ENCODE data around the gene GCN1. TPM values are rescaled to one million over a fixed set of nuclear protein-coding genes. Genes with fewer than 3 reads are reported as not detected.

GCN1 gene
- total RNA-seq, 6 experiments from 2014 or later, result 76.5 to 102 (median 83.1) TPM

DNA sequence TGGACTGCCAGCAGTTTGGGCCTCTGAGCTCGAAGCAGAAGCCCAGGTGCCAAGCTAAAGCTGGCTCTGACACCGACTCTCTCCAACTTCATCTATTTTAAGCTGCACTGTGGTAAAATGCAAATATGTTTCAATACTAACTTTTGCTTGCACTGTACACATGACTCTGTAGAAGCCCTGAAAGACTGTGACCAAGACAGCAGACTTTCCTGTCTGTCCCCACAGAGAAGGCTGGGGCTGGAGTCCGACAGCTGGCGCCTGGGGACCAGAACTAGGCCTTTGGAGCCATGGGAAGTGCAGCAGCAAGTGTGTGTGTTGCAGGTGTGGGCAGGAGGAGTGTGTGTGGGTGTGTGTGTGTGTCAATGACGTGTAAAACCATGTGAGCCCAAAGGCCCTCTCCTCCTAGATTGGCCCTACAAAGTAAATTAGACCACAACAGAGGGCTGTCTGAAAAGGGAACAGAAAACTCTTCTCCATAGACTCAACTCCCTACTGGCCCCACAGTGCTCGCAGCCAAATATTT lies 61.6 kb downstream of the GCN1 start:
- H3K4me1 Mint-ChIP-seq (ENCODE audit: low read depth), result no peaks in the 10 kb centered on the region
- H3K27ac Mint-ChIP-seq, result no peak overlapping the region
- no peaks in the 10 kb centered on the region for H3K9me3 Mint-ChIP-seq
- no peak overlapping the region for H3K4me3 Mint-ChIP-seq
- no peak for DNase-seq
- TF ChIP-seq, protein P1, sequence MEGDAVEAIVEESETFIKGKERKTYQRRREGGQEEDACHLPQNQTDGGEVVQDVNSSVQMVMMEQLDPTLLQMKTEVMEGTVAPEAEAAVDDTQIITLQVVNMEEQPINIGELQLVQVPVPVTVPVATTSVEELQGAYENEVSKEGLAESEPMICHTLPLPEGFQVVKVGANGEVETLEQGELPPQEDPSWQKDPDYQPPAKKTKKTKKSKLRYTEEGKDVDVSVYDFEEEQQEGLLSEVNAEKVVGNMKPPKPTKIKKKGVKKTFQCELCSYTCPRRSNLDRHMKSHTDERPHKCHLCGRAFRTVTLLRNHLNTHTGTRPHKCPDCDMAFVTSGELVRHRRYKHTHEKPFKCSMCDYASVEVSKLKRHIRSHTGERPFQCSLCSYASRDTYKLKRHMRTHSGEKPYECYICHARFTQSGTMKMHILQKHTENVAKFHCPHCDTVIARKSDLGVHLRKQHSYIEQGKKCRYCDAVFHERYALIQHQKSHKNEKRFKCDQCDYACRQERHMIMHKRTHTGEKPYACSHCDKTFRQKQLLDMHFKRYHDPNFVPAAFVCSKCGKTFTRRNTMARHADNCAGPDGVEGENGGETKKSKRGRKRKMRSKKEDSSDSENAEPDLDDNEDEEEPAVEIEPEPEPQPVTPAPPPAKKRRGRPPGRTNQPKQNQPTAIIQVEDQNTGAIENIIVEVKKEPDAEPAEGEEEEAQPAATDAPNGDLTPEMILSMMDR (IDR thresholded peaks at IDR 0.05), result no peak
- H3K36me3 Mint-ChIP-seq (ENCODE audit: low read depth), result peaks cover 28% of the 10 kb centered on the region
- H3K27me3 Mint-ChIP-seq (ENCODE audit: insufficient read depth), result peaks cover 1% of the 10 kb centered on the region; the same call in 1 of the 2 replicates

DNA sequence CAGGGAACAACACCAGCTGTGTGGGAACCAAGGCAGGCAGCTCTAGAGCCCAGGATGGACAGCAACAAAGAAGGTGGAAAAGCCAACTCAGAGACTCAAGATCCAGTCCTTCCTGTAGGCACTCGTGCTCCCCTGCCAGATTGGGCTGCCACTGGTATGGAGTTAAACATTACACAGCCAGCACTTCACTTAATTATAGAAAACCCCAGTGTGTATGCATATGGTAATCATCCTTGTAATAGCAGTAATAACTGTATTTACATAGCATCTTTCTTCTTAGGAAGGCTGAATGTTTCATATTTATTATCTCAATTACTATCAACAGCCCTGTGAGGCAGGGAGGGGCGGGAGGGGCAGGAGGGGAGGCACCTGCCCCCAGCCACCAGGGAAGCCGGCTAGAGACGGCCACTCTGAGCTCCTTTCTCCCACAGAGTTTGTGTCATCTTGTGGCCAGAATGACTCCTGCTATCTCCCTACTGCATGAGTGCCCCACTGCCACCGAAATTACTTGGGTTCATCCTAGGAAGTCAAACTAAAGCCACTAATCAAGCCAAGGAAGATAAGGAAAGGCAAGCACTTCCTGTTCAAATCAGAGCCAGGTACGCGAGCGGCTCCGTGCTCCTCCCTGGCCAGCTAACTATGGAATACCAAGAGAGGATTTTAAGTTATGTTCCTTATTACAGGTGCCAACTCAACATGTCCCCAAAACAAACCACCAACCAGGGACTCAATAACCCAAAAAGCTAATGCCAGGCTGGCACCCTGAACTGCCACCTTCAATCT lies 62.3 kb downstream of the GCN1 start:
- Mint-ChIP-seq H3K27ac (no peak overlapping the region), H3K36me3 (ENCODE audit: low read depth) (peaks cover 32% of the 10 kb centered on the region), H3K27me3 (ENCODE audit: insufficient read depth) (peaks cover 1% of the 10 kb centered on the region; the same call in 1 of the 2 replicates), H3K4me3 (no peak overlapping the region), H3K4me1 (ENCODE audit: low read depth) (peaks cover under 1% of the 10 kb centered on the region; the same call in 1 of the 2 replicates), H3K9me3 (no peaks in the 10 kb centered on the region)
- no peak for DNase-seq
- TF ChIP-seq, protein P1 (IDR thresholded peaks at IDR 0.05), result no peak

DNA sequence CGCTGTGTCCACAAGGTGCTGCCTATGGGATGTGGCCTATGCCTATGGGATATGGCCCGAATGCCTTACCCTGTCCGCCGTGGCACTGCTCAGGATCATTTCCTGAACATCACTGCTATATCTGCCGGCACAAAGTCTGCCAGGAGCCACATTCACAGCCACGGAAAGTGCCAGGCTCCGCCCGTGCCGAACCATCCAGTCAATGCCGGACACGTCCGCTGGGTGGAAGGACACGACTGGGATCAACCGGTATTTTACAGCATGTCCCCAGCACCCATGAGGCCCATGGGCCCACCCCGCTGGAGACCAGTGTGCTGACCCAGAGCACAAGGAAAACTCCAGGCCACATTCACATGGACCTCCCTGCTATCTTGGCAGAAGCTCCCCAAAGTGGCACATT lies 63.4 kb downstream of the GCN1 start:
- TF ChIP-seq, protein P1 (IDR thresholded peaks at IDR 0.05), result no peak
- Mint-ChIP-seq H3K4me3 (no peak overlapping the region), H3K36me3 (ENCODE audit: low read depth) (peaks cover 41% of the 10 kb centered on the region), H3K27me3 (ENCODE audit: insufficient read depth) (no peaks in the 10 kb centered on the region; the same call in 1 of the 2 replicates), H3K9me3 (no peaks in the 10 kb centered on the region), H3K4me1 (ENCODE audit: low read depth) (peaks cover 12% of the 10 kb centered on the region), H3K27ac (no peak overlapping the region)
- DNase-seq, result no peak

DNA sequence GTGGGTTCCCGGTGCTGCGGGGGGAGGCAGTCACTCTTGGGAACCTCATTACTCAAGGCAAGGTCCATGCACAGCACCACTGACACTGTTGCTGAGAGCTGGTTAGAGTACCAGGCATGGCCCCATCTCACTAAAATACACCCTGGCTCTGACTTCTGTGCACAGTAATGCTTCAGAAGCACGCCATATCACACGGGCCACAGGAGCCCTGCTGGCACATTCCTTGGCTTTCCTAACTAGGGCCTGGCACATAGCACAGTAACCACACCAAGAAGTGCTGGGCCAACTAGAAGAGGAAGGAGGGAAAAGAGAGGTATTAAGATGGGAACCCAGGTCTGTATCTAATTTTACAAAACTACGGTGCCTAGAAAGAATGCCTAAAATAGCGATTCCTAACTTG lies 64.5 kb downstream of the GCN1 start:
- Mint-ChIP-seq H3K27ac (no peak overlapping the region), H3K4me1 (ENCODE audit: low read depth) (peaks cover 19% of the 10 kb centered on the region), H3K36me3 (ENCODE audit: low read depth) (peaks cover 44% of the 10 kb centered on the region), H3K4me3 (no peak overlapping the region), H3K9me3 (no peaks in the 10 kb centered on the region), H3K27me3 (ENCODE audit: insufficient read depth) (peaks cover 3% of the 10 kb centered on the region)
- DNase-seq, result no peak
- TF ChIP-seq, protein P1 (IDR thresholded peaks at IDR 0.05), result no peak

DNA sequence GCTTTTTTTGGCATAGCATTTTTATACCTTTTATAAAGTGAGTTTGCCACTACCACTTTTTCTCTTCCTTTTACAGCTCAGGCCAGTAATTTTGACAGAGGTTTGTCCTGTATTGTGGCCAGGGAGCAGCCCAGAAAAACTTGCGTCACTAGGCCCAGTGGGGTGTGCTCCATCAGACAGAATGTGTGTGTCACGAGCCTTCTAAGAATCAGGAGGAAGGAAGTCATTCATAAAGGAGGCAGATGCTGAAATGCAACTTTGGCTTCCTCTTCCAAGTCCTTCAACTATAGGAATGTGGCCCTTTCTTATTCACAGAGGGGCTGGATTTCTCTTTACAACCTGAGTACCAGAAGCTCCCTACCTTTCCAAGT lies 67.9 kb downstream of the GCN1 start:
- Mint-ChIP-seq H3K27ac (peak overlapping the region; percentile 47), H3K4me3 (no peak overlapping the region), H3K36me3 (ENCODE audit: low read depth) (peaks cover 31% of the 10 kb centered on the region), H3K27me3 (ENCODE audit: insufficient read depth) (peaks cover 7% of the 10 kb centered on the region), H3K4me1 (ENCODE audit: low read depth) (peaks cover 19% of the 10 kb centered on the region), H3K9me3 (no peaks in the 10 kb centered on the region)
- DNase-seq, result no peak
- TF ChIP-seq, protein P1 (IDR thresholded peaks at IDR 0.05), result no peak
